ENCODE measurements around the gene ERBB2.

DNA sequence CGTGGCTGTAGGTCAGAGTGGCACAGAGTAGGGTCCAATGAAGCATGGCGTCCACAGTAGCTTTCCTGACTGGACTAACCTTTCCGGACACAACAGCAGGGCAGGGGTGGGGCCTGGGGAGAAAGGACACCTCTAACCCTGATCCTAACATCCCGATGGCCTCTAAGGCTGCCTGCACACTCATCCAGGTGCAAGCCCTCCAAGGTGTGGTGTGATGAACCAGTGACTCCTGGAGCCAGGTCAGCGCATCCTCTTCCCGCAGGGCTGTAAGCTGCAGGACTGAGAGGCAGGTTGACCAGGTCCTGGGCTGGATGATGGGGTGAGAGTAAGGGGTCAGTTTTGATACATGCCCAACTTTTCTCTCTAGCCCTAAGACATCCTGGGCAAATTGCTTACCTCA is 3.1 kb upstream of the ERBB2 start:
- no peak for TF ChIP-seq EZH2 (IDR thresholded peaks at IDR 0.05; ENCODE audit: borderline replicate concordance, control insufficient read depth, low read depth, low read length)
- no peak for TF ChIP-seq TARDBP (IDR thresholded peaks at IDR 0.05; ENCODE audit: borderline replicate concordance)
- TF ChIP-seq SP1 (IDR thresholded peaks at IDR 0.05; ENCODE audit: low read depth, low read length): no peak
- no peak for TF ChIP-seq KDM1A (IDR thresholded peaks at IDR 0.05; ENCODE audit: borderline replicate concordance)
- TF ChIP-seq CEBPB (IDR thresholded peaks at IDR 0.05; ENCODE audit: borderline replicate concordance in 1 of 2, low read depth in 2 of 2, low read length in 2 of 2): no peak
- TF ChIP-seq CBX3 (IDR thresholded peaks at IDR 0.05; ENCODE audit: borderline replicate concordance, low read depth): no peak
- TF ChIP-seq CTCF (IDR thresholded peaks at IDR 0.05 in 2 of 3, conservative IDR thresholded peaks at IDR 0.05 in 1 of 3; ENCODE audit: control insufficient read depth in 2 of 3, extremely low read depth in 1 of 3, insufficient read depth in 1 of 3, low read depth in 3 of 3, low read length in 3 of 3): no peak
- TF ChIP-seq ZSCAN29 (IDR thresholded peaks at IDR 0.05): no peak
